ENCODE measurements around the gene TTC34. TPM values are rescaled to one million over a fixed set of nuclear protein-coding genes. Genes with fewer than 3 reads are reported as not detected.
A peak's percentile ranks its signal among the peaks of the same experiment; 100 is the strongest.

TTC34 gene
- total and polyA plus RNA-seq, 3 experiments from 2014 or later, result 0.17 to 1.1 (median 1.1) TPM

- H3K9me3 Mint-ChIP-seq, result peaks cover 0 to 8% (median 3%) of the 10 kb centered on the region in 5 donors
- CTCF ChIA-PET, result no interaction called here
- H3K4me3 ChIP-seq (ENCODE audit: low read length), result no peak overlapping the region
Measured at GRCh38 chr1:2824999-2825398, 23.5 kb upstream of the TTC34 start.

DNA sequence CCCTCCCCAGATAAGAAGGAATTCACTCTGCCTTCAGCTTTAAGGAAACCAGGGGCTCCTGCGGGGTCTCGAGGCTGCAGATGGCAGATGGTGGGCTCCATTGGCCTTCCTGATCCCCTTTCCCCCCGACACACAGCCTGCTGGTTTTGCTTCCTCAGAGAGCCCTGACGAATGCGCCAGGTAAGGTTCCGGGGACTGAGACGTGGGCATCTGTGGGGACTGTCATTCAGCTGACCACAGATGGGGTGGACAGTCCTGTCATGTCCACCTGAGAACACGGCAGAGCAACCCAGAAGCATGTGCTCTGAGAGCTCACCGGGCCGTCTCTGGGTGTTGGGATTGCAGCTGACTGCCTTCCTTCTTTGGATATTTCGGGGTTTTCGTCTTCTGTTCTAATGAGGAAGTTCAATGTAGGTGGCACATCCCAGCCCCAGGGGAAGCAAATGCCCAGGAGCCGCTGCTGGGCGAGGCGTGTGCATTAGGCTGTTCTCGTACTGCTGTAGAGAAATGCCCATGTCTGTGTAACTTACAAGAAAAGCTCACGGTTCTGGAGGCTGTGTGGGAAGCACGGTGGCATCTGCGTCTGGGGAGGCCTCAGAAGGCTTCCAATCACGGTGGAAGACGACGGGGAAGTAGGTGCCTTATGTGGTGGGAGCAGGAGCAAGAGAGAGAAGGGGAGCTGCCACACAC, 22.6 kb upstream of the TTC34 start:
- CTCF ChIA-PET, result no interaction called here
- Mint-ChIP-seq H3K9me3 (peaks cover 0 to 8% (median 3%) of the 10 kb centered on the region in 5 donors), H3K36me3 (no peaks in the 10 kb centered on the region), H3K4me1 (no peaks in the 10 kb centered on the region), H3K27ac (peak overlapping the region in 1 of 8 donors; percentile 48), H3K27me3 (peaks cover 17 to 18% of the 10 kb centered on the region in 2 donors), H3K4me3 (no peak overlapping the region)
- POLR2A ChIA-PET, result no interaction called here
- Histone ChIP-seq H3K4me1 (ENCODE audit: insufficient read depth, low read length) (peaks cover 4% of the 10 kb centered on the region), H3K9me3 (ENCODE audit: low read length) (no peaks in the 10 kb centered on the region), H3K36me3 (ENCODE audit: insufficient read depth, low read length) (no peaks in the 10 kb centered on the region), H3K4me3 (ENCODE audit: low read length) (no peak overlapping the region), H3K27ac (ENCODE audit: low read depth, low read length) (no peak overlapping the region), H3K27me3 (ENCODE audit: insufficient read depth, low read length, poor library complexity, severe bottlenecking) (peaks cover 6% of the 10 kb centered on the region)
- no peak for DNase-seq

More at GRCh38 chr1:2824999-2825398, 23.5 kb upstream of the TTC34 start:
- peak overlapping the region in 1 of 8 donors; percentile 50 for H3K27ac Mint-ChIP-seq
- no peak overlapping the region for H3K4me3 Mint-ChIP-seq
- Histone ChIP-seq H3K36me3 (ENCODE audit: insufficient read depth, low read length) (no peaks in the 10 kb centered on the region), H3K4me1 (ENCODE audit: insufficient read depth, low read length) (peaks cover 4% of the 10 kb centered on the region), H3K27me3 (ENCODE audit: insufficient read depth, low read length, poor library complexity, severe bottlenecking) (peaks cover 6% of the 10 kb centered on the region), H3K9me3 (ENCODE audit: low read length) (no peaks in the 10 kb centered on the region), H3K27ac (ENCODE audit: low read depth, low read length) (no peak overlapping the region)
- H3K36me3 Mint-ChIP-seq, result no peaks in the 10 kb centered on the region
- peaks cover 12 to 13% of the 10 kb centered on the region in 2 donors for H3K27me3 Mint-ChIP-seq
- POLR2A ChIA-PET, result no interaction called here
- no peak for DNase-seq
- no peaks in the 10 kb centered on the region for H3K4me1 Mint-ChIP-seq

DNA sequence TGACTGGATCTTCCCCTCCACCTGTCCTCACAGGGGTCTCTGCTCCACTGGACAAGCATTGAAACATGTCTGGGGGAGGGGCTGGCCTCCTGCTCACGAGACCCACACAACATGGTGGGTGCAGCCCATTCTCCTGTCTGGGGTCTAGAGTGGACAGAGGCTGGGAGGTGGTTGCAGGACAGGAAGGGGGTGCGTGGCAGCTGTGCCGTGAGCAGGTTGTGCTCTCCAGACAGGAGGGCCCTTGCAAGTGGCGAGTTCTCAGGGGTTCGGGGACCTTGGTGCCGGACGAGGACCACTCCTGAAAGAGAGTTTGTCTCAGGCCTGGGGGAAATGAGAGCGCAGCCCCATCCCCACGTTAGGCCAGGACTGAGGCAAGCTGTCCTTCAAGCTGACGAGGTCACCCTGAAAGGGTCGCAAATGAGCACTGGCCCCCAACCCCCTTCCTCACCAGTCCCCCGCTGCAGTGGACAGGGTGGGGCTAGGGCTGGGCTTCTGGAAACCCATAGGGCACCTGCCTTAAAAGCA, 21.2 kb upstream of the TTC34 start:
- Histone ChIP-seq H3K36me3 (ENCODE audit: insufficient read depth, low read length) (no peaks in the 10 kb centered on the region), H3K27ac (ENCODE audit: low read depth, low read length) (no peak overlapping the region), H3K4me1 (ENCODE audit: insufficient read depth, low read length) (peaks cover 4% of the 10 kb centered on the region), H3K9me3 (ENCODE audit: low read length) (no peaks in the 10 kb centered on the region), H3K4me3 (ENCODE audit: low read length) (no peak overlapping the region), H3K27me3 (ENCODE audit: insufficient read depth, low read length, poor library complexity, severe bottlenecking) (peaks cover 6% of the 10 kb centered on the region)
- H3K4me1 Mint-ChIP-seq, result no peaks in the 10 kb centered on the region
- no peak for DNase-seq
- no peak overlapping the region for H3K27ac Mint-ChIP-seq
- ChIA-PET CTCF (interaction anchor here (1.9 kb wide), 1 partner anchor 99 kb away, joined by 4 read pairs; no protein-coding TSS in a partner anchor), POLR2A (no interaction called here)
- peaks cover 15 to 18% of the 10 kb centered on the region in 2 donors for H3K27me3 Mint-ChIP-seq
- H3K4me3 Mint-ChIP-seq, result peak overlapping the region in 1 of 7 donors; percentile 13
- H3K36me3 Mint-ChIP-seq, result no peaks in the 10 kb centered on the region
- peaks cover 0 to 3% (median 2%) of the 10 kb centered on the region in 5 donors for H3K9me3 Mint-ChIP-seq

DNA sequence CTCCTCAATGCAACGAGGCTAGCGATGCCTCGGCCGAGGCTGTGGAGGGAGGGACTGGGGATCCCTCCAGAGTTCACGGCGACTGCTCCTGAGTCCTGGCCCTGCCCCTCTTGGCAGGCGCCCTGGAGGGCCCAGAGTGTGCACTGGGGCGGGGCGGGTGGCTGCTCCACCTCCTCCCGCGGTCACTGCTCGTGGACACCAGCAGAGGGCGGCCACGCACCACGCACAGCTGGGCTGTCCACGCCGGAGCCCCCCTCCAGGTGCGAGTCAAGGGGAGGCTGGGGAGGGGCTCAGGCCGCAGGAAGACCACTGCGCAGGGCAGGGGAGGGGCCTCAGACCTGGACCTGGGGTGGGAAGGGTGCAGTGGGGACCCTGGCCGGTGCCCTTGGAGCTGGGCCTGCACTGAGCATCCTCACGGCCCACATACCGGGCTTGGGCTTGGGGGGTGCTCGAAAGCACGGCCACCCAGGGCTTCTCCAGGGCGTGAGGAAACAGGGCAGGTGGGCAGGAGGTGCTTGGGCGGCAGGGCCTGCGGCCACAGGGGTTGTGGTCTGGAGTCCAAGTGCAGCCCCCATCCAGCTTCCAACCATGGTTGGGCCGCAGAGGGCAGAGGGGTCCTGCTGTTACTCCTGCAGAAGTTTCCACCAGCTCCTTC, 20.6 kb upstream of the TTC34 start:
- no peaks in the 10 kb centered on the region for H3K9me3 ChIP-seq (ENCODE audit: low read length)
- Mint-ChIP-seq H3K4me3 (no peak overlapping the region), H3K36me3 (no peaks in the 10 kb centered on the region), H3K9me3 (no peaks in the 10 kb centered on the region), H3K4me1 (no peaks in the 10 kb centered on the region), H3K27ac (no peak overlapping the region), H3K27me3 (peaks cover 14 to 18% of the 10 kb centered on the region in 2 donors)
- no peak overlapping the region for H3K27ac ChIP-seq (ENCODE audit: low read depth, low read length)
- H3K4me1 ChIP-seq (ENCODE audit: insufficient read depth, low read length), result peaks cover 4% of the 10 kb centered on the region
- no peaks in the 10 kb centered on the region for H3K36me3 ChIP-seq (ENCODE audit: insufficient read depth, low read length)
- peak in 3 of 5 donors; percentile 13 to 33 (median 21) for DNase-seq
- ChIA-PET POLR2A (no interaction called here), CTCF (interaction anchor here (1.9 kb wide), 1 partner anchor 99 kb away, joined by 4 read pairs; no protein-coding TSS in a partner anchor)
- peaks cover 6% of the 10 kb centered on the region for H3K27me3 ChIP-seq (ENCODE audit: insufficient read depth, low read length, poor library complexity, severe bottlenecking)
- H3K4me3 ChIP-seq (ENCODE audit: low read length), result no peak overlapping the region

DNA sequence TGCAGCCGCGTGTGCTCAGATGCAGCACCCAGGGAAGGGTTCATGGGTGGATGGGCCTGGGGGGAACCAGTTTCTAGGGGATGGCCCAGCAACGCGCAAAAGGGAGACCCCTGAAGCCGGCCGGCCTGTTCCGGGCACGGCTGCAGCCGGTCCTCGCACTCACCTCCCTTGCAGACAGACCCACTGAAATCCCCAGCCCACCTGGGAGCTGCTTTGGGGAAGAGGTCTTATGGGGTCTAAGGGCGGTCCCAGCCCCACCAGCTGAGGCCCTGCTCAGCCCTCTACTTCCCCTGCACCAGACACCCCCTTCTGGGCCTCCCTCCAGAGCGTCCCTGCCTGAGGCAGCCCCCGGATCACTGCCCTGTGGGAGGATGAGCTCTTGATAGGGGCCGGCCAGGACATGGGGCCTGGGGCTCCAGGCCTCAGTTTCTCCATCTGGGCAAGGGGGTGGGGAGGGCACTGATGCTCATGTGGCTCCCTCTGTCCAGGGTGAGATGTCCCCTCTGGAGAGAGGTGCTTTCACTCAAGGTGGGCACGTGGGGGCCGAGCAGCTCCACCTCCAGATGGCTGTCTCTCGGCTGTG, 20.0 kb upstream of the TTC34 start:
- Histone ChIP-seq H3K27ac (ENCODE audit: low read depth, low read length) (no peak overlapping the region), H3K4me3 (ENCODE audit: low read length) (no peak overlapping the region), H3K4me1 (ENCODE audit: insufficient read depth, low read length) (peaks cover 4% of the 10 kb centered on the region), H3K27me3 (ENCODE audit: insufficient read depth, low read length, poor library complexity, severe bottlenecking) (peaks cover 6% of the 10 kb centered on the region), H3K9me3 (ENCODE audit: low read length) (no peaks in the 10 kb centered on the region), H3K36me3 (ENCODE audit: insufficient read depth, low read length) (no peaks in the 10 kb centered on the region)
- Mint-ChIP-seq H3K9me3 (no peaks in the 10 kb centered on the region), H3K4me3 (no peak overlapping the region), H3K27ac (no peak overlapping the region), H3K27me3 (peaks cover 11 to 18% of the 10 kb centered on the region in 2 donors), H3K36me3 (no peaks in the 10 kb centered on the region), H3K4me1 (no peaks in the 10 kb centered on the region)
- POLR2A ChIA-PET, result no interaction called here
- DNase-seq, result no peak
- CTCF ChIA-PET, result interaction anchor here (1.9 kb wide), 1 partner anchor 100 kb away, joined by 4 read pairs; no protein-coding TSS in a partner anchor

DNA sequence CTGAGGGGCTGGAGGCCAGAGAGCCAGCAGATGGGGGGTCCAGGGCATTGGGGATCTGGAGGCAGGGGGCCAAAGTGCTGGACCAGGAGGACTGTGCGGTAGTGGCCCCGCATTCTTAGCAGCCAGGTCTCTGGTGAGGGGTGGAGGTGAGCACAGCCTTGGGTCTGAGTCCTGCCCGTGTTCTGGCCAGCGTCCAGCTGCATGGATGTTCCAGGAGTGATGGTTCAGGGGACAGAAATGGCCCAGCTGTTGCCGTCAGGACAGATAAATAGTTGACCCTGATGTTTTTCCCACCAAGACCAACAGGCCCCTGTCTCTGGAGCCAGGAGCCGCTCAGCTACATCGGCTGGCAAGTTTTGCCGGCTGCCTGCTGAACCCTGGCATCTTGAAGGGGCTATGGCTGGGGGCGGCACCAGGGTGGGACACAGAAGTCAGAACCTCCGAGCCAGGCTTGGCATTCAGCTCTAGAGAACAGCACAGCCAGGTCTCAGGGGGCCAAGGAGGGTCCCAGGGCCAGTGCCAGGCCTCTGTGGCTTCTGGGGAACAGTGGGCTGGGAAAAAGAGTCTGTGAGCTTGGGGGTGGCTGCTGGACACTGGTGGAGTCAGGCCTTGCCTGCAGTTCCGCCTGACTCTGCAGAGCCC, 19.4 kb upstream of the TTC34 start:
- ChIA-PET CTCF (interaction anchor here (1.9 kb wide), 1 partner anchor 101 kb away, joined by 4 read pairs; no protein-coding TSS in a partner anchor), POLR2A (no interaction called here)
- H3K4me1 ChIP-seq (ENCODE audit: insufficient read depth, low read length), result peaks cover 4% of the 10 kb centered on the region
- peaks cover 12 to 18% of the 10 kb centered on the region in 2 donors for H3K27me3 Mint-ChIP-seq
- no peaks in the 10 kb centered on the region for H3K4me1 Mint-ChIP-seq
- H3K27me3 ChIP-seq (ENCODE audit: insufficient read depth, low read length, poor library complexity, severe bottlenecking), result peaks cover 6% of the 10 kb centered on the region
- no peaks in the 10 kb centered on the region for H3K9me3 ChIP-seq (ENCODE audit: low read length)
- H3K27ac ChIP-seq (ENCODE audit: low read depth, low read length), result no peak overlapping the region
- no peak overlapping the region for H3K27ac Mint-ChIP-seq
- no peak overlapping the region for H3K4me3 ChIP-seq (ENCODE audit: low read length)
- H3K36me3 ChIP-seq (ENCODE audit: insufficient read depth, low read length), result no peaks in the 10 kb centered on the region
- H3K4me3 Mint-ChIP-seq, result no peak overlapping the region
- no peak for DNase-seq
- H3K36me3 Mint-ChIP-seq, result no peaks in the 10 kb centered on the region
- H3K9me3 Mint-ChIP-seq, result no peaks in the 10 kb centered on the region

DNA sequence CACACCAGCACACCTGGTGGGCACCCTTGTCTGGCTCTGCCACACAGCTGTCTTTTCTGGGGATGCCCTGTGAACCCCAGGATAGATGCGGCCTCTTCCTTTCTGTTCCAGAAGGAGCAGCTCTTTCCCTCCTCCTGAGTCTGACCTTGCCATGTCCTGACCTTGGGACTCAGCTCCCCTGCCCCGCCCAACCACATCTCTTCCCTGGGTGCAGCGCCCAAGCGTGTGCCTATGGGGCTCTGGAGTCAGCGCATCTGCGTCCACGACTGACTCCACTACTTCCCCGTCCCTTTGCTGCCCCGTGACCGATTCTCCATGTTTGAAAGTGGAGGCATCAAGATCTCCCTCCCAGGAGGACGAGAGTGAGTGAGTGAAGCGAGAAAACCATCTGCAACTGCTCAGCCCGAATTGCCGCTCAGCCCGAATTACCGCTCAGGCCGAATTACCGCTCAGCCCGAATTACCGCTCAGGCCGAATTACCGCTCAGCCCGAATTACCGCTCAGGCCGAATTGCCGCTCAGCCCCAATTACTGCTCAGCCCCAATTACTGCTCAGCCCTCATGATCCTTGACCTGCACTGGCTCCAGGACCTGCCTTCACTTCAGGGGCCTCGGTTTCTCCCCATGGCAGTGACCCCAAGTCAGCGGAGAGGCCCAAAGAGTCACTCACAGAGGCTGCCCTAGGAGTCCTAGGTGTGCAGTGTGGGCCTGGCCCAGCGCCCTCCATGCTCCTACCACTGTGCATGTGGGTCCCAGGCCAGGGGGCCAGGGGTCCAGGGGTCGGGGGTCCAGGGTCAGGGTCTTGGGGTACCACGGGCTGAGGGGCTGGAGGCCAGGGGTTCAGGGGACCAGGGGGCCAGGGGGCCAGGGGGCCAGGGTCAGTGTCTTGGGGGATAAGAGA, 18.6 kb upstream of the TTC34 start:
- Histone ChIP-seq H3K4me1 (ENCODE audit: insufficient read depth, low read length) (peaks cover 4% of the 10 kb centered on the region), H3K27ac (ENCODE audit: low read depth, low read length) (no peak overlapping the region), H3K36me3 (ENCODE audit: insufficient read depth, low read length) (no peaks in the 10 kb centered on the region), H3K4me3 (ENCODE audit: low read length) (no peak overlapping the region), H3K27me3 (ENCODE audit: insufficient read depth, low read length, poor library complexity, severe bottlenecking) (peaks cover 6% of the 10 kb centered on the region), H3K9me3 (ENCODE audit: low read length) (no peaks in the 10 kb centered on the region)
- Mint-ChIP-seq H3K4me1 (no peaks in the 10 kb centered on the region), H3K36me3 (no peaks in the 10 kb centered on the region), H3K4me3 (no peak overlapping the region), H3K27me3 (peaks cover 10 to 18% of the 10 kb centered on the region in 2 donors), H3K9me3 (no peaks in the 10 kb centered on the region), H3K27ac (no peak overlapping the region)
- DNase-seq, result no peak
- ChIA-PET CTCF (no interaction called here), POLR2A (no interaction called here)
